HG02885 (cell line): ENCODE data around the gene PLEKHA6.
"Not testable (repeated sequence)": the region's sequence is repeated elsewhere in the genome, so short reads cannot be mapped to it uniquely, and the experiment has no call there.

Experiments
- ATAC-seq: cut with Tn5 transposase; IDR thresholded peaks from one replicate; pipeline ENCODE4 v1.9.1; 2021; ENCODE audit warnings: mild to moderate bottlenecking; ENCODE audit not compliant: unreplicated experiment, poor library complexity

The PLEKHA6 gene

DNA sequence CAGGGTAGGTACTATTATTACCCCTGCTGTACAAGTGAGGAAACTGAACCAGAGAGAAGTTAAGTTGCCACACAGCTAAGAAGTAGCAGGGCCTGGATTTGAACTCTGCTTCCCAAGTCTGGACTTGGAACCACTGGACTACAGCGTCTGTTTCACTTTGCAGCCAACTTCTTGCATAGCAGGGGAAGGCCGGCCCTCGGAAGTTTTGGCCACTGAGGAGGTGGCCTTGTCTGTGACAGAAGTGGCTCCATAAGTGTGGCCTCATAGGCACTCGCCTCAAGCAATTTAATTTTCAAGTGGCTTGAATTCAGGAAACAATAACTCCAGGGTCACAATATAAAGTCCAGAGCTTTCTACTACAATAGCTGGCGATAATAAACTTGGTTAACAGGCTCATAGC lies 41.4 kb downstream of the PLEKHA6 start:
- no peak for ATAC-seq

- ATAC-seq, result no peak
Measured at GRCh38 chr1:204317170-204317569, 42.6 kb downstream of the PLEKHA6 start.

GRCh38 chr1:204316164-204316563 lies 43.6 kb downstream of the PLEKHA6 start:
- ATAC-seq, result no peak

- ATAC-seq, result no peak
Measured at GRCh38 chr1:204314893-204315658, 44.7 kb downstream of the PLEKHA6 start.

DNA sequence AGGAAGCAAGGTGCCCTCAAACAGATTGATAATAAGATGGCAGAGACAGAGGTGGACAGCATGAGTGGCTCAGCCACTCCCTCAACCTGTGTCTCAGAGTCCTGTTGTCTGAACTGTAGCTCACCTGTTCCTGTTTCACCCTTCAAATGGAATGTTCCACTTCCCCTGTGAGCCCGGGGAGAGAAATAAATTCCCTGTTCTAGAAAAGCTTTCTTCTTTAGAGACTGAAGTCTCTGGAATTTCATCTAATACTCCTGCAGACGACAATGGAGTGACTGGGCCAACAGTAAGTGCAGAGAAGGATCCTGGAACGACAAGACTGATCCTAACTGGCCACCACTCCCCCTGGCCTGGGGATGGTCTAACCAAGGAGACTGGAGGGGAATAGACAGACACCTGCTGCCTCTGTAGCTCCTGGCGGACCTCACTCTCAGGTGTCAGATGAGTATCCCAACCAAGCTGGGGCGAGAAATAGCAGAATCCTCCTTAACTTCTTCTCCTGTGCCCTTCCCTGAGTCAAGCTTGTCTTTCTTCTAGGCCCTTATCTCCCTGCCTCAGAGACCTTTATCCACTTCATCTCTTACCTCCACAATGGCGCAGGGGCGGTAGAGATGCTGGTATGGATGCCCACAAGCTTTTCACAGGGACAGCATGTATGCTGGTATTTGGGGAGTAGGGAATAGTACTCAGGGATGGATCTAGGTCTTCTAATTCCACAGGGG lies 45.4 kb downstream of the PLEKHA6 start:
- ATAC-seq, result no peak

DNA sequence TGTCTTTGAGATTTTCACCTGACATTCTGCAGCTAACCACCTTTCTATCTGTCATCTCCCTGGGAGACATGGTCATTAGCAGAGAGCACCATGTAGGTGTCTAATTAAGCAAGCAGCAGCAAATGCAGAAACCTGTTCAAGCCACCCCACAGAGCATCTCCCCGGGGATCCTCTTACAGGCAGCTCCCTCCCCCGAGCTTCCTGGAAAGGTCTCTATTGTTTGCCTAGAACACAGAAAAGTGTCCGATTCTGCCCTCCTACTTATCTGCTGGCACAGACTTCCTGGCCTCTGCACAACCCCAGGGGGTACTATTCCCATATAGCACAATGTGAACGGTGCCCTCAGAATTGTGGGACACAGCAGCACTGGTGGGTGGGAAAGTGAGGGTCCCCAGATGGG lies 46.1 kb downstream of the PLEKHA6 start:
- ATAC-seq, result no peak

- ATAC-seq, result not testable (repeated sequence)
Measured at GRCh38 chr1:204310970-204311369, 48.8 kb downstream of the PLEKHA6 start.

GRCh38 chr1:204308023-204308628 lies 51.6 kb downstream of the PLEKHA6 start:
- ATAC-seq, result no peak

GRCh38 chr1:204307334-204307883 lies 52.3 kb downstream of the PLEKHA6 start:
- no peak for ATAC-seq

DNA sequence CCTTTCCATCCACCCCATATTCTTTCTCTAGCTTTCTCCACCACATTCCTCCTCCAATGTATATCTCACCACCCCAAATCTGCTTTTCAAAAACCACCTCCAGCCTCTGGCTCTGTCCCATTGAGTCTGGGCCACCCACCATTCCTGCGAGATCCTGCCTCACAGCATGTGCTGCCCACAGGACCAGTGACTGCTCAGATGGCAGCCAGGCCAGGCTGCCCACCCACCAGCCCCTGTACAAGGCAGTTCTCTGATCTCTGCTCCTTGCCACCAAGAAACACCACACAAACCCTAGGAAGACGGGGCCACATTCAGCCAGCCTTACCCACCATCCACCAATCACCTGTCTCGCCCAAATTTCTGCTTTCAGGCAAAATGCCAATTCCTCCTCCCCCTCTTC lies 53.7 kb downstream of the PLEKHA6 start:
- no peak for ATAC-seq

DNA sequence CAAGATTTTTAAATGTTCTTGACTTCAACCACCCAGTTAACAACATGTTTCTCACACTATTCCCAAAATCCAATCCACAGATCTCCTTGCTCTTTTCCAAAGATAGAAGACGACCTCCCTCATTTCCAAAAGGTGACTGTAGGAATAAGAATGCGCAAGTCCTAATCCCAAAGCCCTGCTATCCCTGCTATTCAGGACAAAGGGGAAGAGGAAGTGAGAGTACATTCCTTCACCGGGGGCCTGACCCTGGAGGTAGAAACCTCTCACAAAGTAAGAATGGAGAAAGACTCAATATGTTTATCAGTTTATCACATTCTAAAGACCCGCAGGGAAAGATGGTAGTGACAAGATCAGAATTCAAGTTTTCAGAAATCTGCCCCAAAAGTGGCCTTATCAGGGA lies 55.7 kb downstream of the PLEKHA6 start:
- ATAC-seq, result no peak

DNA sequence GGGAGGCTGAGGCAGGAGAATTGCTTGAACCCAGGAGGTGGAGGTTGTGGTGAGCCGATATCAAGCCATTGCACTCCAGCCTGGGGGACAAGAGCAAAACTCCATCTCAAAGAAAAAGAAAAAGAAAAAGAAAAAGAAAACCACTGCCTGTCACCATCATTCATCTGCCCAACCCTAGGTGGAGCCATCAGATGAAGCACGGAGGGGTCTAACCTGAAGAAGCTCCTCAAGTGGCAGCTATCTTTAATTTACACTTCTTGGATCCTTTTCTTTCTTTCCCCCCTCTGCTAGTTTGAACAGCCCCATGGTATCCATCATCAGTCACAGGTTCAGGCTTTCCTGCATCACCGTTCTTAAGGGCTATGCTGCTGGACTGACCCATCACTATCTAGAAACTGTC lies 57.0 kb downstream of the PLEKHA6 start:
- ATAC-seq, result no peak

- ATAC-seq, result no peak
Measured at GRCh38 chr1:204301171-204301957, 58.4 kb downstream of the PLEKHA6 start.

DNA sequence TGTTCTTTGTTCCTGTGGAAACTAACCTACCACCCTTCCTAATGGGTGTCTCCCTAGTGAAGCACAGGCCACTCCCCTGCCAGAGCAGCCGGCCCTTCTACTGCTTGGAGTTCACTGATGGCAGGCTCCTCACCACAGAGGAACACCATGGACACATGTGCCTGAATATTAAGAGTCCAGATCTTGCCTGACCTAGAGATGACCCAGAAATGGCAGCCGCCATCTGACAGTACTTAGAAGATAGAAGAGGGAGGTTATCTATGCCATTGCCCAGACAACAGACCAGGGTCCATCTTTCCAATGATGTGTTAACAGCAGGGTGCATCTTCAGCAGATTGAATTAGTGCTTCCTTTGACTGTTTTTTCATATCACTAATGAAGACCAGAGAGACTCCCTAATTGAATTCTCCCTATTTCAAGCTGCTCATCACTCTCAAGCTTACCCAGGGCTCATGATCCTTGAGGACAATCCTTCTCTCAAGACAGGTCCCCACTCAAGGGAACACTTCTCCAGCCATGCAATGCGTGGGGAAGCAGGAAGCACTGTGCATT lies 59.8 kb downstream of the PLEKHA6 start:
- ATAC-seq, result no peak

DNA sequence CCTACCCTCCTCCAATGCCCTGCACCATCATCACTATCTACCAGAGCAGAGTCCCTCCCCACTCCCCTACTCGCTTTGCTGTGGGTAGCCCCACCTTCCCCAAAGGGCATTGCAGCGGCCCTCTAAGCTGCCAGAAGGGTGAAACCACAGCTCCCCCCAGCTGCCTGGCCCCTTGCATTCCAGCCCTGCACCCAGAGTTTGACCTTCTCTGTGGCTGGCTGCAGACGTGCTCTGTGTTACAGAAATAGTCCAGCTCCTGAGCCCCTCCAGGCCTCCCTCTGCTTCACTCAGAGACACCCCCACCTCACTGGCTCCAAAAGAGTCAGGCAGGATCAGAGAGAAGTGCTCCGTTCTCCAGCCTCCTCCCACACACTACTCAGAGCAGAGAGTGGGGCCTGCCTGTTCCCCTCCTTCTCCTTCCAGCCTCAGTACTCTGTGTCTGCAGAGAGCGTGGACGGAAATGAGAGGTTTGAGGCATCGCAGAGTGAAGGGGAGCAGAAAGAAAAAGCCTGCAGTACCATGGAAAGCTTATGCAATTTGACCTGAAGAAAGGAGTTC lies 63.2 kb downstream of the PLEKHA6 start:
- ATAC-seq, result no peak

DNA sequence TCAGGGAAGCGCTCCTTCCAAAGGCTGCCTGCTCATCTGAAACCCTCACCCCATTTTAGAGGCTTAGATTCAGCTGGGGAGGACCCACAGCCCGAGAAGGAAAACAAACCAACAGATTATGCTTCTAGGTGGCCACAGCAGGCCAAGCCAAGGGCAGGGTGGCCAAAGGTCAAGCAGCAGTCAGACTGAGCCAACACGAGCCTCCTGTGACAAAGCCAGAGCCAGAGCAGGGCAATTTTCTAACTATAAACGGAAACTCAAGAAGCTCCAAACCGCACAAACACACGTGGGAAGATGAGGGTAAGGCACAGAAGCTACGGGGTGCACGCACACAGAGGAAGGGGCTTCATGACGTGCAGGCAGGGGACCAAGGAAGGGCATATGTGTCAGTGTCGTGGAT lies 64.1 kb downstream of the PLEKHA6 start:
- ATAC-seq, result no peak

DNA sequence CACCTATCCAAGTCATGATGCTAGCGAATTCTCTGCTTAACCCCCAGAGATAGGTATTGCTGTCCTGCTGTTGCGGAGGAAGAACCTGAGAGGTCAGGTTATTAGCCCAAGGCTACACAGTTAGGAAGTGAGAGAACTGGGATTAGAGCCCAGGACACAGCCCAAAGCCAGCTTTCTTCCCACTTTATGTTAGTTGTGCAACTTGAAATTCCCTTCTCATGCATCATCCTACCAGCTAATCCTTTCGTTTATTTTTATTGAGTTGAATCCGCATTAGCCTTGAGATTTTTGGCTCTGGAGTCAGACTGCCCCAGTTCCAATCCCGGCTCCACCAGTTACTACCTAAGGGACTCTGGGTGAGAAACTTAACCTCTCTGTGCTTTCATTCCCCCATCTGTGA lies 65.4 kb downstream of the PLEKHA6 start:
- ATAC-seq, result no peak

GRCh38 chr1:204293605-204294337 lies 66.0 kb downstream of the PLEKHA6 start:
- no peak for ATAC-seq

DNA sequence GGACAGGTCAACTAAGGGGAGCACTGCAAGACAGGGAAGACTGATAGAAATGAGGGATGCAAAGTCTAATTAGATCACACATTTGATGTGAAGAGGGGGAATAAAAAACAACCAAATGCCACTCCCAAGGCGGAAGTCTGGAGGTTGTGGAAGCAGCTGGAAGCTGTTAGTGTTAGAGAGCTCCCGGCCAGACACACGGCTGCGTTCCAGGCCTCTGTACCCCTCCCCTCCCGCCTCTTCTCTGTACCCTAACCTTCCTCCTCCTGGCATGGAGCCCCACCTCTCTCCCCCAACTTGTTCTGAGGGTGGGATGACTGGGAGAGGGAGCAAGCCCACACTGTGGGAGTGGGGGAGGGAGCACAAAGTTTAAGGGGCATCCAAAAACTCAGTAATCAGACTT lies 67.0 kb downstream of the PLEKHA6 start:
- no peak for ATAC-seq
